Tibial nerve (tissue), 4 donors: ENCODE data around the gene LIN37. TPM values are rescaled to one million over a fixed set of nuclear protein-coding genes. Genes with fewer than 3 reads are reported as not detected.
"Not testable (repeated sequence)": the region's sequence is repeated elsewhere in the genome, so short reads cannot be mapped to it uniquely, and the experiment has no call there.

Experiments
- DNase-seq, 2 donors: peaks; one replicate each; pipeline ENCODE4 v3.0.0-alpha.2; 2019; ENCODE audit warnings: low spot score in 2 of 2
- H3K27ac ChIP-seq, 4 donors: fragments of 200-600 bp; sonication (generic) in 3 of 4; one replicate each; pipeline ENCODE4 v1.5.1; 2017 to 2019; ENCODE audit warnings: mild to moderate bottlenecking in 1 of 4
- H3K27me3 ChIP-seq, 2 donors: fragments of 200-600 bp; sonication (generic) in 1 of 2; one replicate each; pipeline versions ENCODE4 v1.5.1 to v1.6.0; 2017 to 2019
- H3K36me3 ChIP-seq, 3 donors: fragments of 200-600 bp; sonication (generic); one replicate each; pipeline ENCODE4 v1.5.1; 2018 to 2019
- H3K4me1 ChIP-seq, 4 donors: fragments of 200-600 bp; sonication (generic) in 3 of 4; one replicate each; pipeline ENCODE4 v1.5.1; 2017 to 2019
- H3K4me3 ChIP-seq, 4 donors: fragments of 200-600 bp; sonication (generic) in 3 of 4; one replicate each; pipeline ENCODE4 v1.5.1; 2017 to 2019; ENCODE audit warnings: mild to moderate bottlenecking in 1 of 4, moderate library complexity in 1 of 4
- H3K9me3 ChIP-seq, 4 donors: fragments of 200-600 bp; sonication (generic) in 3 of 4; one replicate each; pipeline ENCODE4 v1.5.1; 2017 to 2019
- CTCF ChIP-seq, 5 experiments: fragments of 200-600 bp in 3 of 5; fragments of 450-650 bp in 2 of 5; sonication (generic) in 3 of 5; IDR thresholded peaks; one replicate each; pipeline ENCODE4 v1.5.1; 2016 to 2019; ENCODE audit warnings: antibody characterized with exemption in 5 of 5, mild to moderate bottlenecking in 3 of 5, moderate library complexity in 2 of 5
- EP300 ChIP-seq, 2 donors: sonication (generic); formaldehyde crosslinking; IDR thresholded peaks; one replicate each; pipeline ENCODE4 v1.6.1; 2017; ENCODE audit warnings: antibody characterized with exemption in 2 of 2, mild to moderate bottlenecking in 1 of 2
- POLR2A ChIP-seq, 2 donors: fragments of 450-650 bp; IDR thresholded peaks; one replicate each; pipeline ENCODE4 v1.6.1; 2017; ENCODE audit warnings: antibody characterized with exemption in 2 of 2, mild to moderate bottlenecking in 2 of 2, moderate library complexity in 2 of 2
- WGBS, 2 donors: methylation state at CpG; one replicate each; pipeline ENCODE4 v1.1.5; 2018; 5-methylcytosine and 5-hydroxymethylcytosine counted together
- total RNA-seq, 4 donors: library from RNA; depleted of rRNA; stranded (reverse); fragments of >200 nt; gene quantifications; one replicate each; pipeline ENCODE4 v1.1.0, GENCODE V29; 2016

LIN37 gene
- total RNA-seq, 4 donors from 2014 or later = 18.1 to 32.7 (median 20.6) TPM

GRCh38 chr19:35791814-35792279, 43.5 kb downstream of the LIN37 start:
- no peak for DNase-seq
- H3K4me1 ChIP-seq = no peaks in the 10 kb centered on the region
- no peak for TF ChIP-seq CTCF (IDR thresholded peaks at IDR 0.05)
- H3K4me3 ChIP-seq = no peak overlapping the region
- peaks cover 0 to 13% of the 10 kb centered on the region in 2 donors for H3K27me3 ChIP-seq
- H3K9me3 ChIP-seq = no peaks in the 10 kb centered on the region
- no peak overlapping the region for H3K27ac ChIP-seq
- 69 to 89% methylated on average over 6 to 8 of the region's 9 CpGs for whole genome bisulfite sequencing, 2 donors
- peaks cover 0 to 15% (median 0%) of the 10 kb centered on the region in 3 donors for H3K36me3 ChIP-seq

- Histone ChIP-seq H3K27me3 (peaks cover 0 to 18% of the 10 kb centered on the region in 2 donors), H3K4me1 (peaks cover 0 to 3% (median 0%) of the 10 kb centered on the region in 4 donors), H3K4me3 (no peak overlapping the region), H3K9me3 (no peaks in the 10 kb centered on the region), H3K27ac (no peak overlapping the region), H3K36me3 (peaks cover 0 to 11% (median 0%) of the 10 kb centered on the region in 3 donors)
- no peak for DNase-seq
- WGBS, 2 donors = 67 to 86% methylated on average over 8 to 15 of the region's 15 CpGs
- TF ChIP-seq EP300 (IDR thresholded peaks at IDR 0.05) (no peak), CTCF (IDR thresholded peaks at IDR 0.05) (no peak), POLR2A (IDR thresholded peaks at IDR 0.05) (no peak)
These were observed 43.9 kb downstream of the LIN37 start for GRCh38 chr19:35792312-35792711.

- TF ChIP-seq POLR2A (IDR thresholded peaks at IDR 0.05) = no peak
- TF ChIP-seq EP300 (IDR thresholded peaks at IDR 0.05) = no peak
- TF ChIP-seq CTCF (IDR thresholded peaks at IDR 0.05) = no peak
- 65 to 74% methylated on average over 8 of the region's 8 CpGs for WGBS, 2 donors
- H3K36me3 ChIP-seq = peaks cover 0 to 5% (median 0%) of the 10 kb centered on the region in 3 donors
- H3K27ac ChIP-seq = no peak overlapping the region
- H3K4me3 ChIP-seq = no peak overlapping the region
- H3K27me3 ChIP-seq = peaks cover 0 to 23% of the 10 kb centered on the region in 2 donors
- no peak for DNase-seq
- no peaks in the 10 kb centered on the region for H3K9me3 ChIP-seq
- peaks cover 0 to 8% (median 0%) of the 10 kb centered on the region in 4 donors for H3K4me1 ChIP-seq
These were observed 44.5 kb downstream of the LIN37 start for GRCh38 chr19:35792888-35793287.

- peaks cover 0 to 30% of the 10 kb centered on the region in 2 donors for H3K27me3 ChIP-seq
- 73 to 76% methylated on average over 7 of the region's 7 CpGs for WGBS, 2 donors
- no peak overlapping the region for H3K4me3 ChIP-seq
- peaks cover 0 to 8% (median 0%) of the 10 kb centered on the region in 4 donors for H3K4me1 ChIP-seq
- H3K9me3 ChIP-seq = no peaks in the 10 kb centered on the region
- TF ChIP-seq CTCF (IDR thresholded peaks at IDR 0.05) (no peak), EP300 (IDR thresholded peaks at IDR 0.05) (no peak), POLR2A (IDR thresholded peaks at IDR 0.05) (no peak)
- no peak overlapping the region for H3K27ac ChIP-seq
- no peak for DNase-seq
- H3K36me3 ChIP-seq = no peaks in the 10 kb centered on the region
These were observed 45.2 kb downstream of the LIN37 start for GRCh38 chr19:35793381-35794165.

- H3K4me3 ChIP-seq, H3K27ac ChIP-seq, DNase-seq, H3K4me1 ChIP-seq, H3K36me3 ChIP-seq, H3K9me3 ChIP-seq: not testable (repeated sequence)
- 82 to 94% methylated on average over 1 of the region's 1 CpG for WGBS, 2 donors
- H3K27me3 ChIP-seq = peaks cover 0 to 42% of the 10 kb centered on the region in 2 donors
These were observed 47.2 kb downstream of the LIN37 start for GRCh38 chr19:35795564-35795963.
